ENCODE measurements around the gene LAMC3.

Gene LAMC3

GRCh38 chr9:131028221-131028884 is 19.4 kb downstream of the LAMC3 start:
- no peak for TF ChIP-seq CTCF (IDR thresholded peaks at IDR 0.05; ENCODE audit: low read depth, low read length)
- Histone ChIP-seq H3K36me3 (no peaks in the 10 kb centered on the region), H3K27me3 (ENCODE audit: insufficient read depth, low read depth, severe bottlenecking) (no peaks in the 10 kb centered on the region), H3K4me3 (ENCODE audit: low read depth, low read length) (no peak overlapping the region), H3K9me3 (ENCODE audit: severe bottlenecking) (no peaks in the 10 kb centered on the region), H3K27ac (no peak overlapping the region)
- DNase-seq, result no peak

- H3K27me3 ChIP-seq (ENCODE audit: insufficient read depth, low read depth, severe bottlenecking), result no peaks in the 10 kb centered on the region
- TF ChIP-seq CTCF (IDR thresholded peaks at IDR 0.05; ENCODE audit: low read depth, low read length), result no peak
- H3K27ac ChIP-seq, result no peak overlapping the region
- DNase-seq, result no peak
- no peaks in the 10 kb centered on the region for H3K36me3 ChIP-seq
- no peaks in the 10 kb centered on the region for H3K9me3 ChIP-seq (ENCODE audit: severe bottlenecking)
- H3K4me3 ChIP-seq (ENCODE audit: low read depth, low read length), result no peak overlapping the region
Measured at GRCh38 chr9:131028931-131029573, 20.1 kb downstream of the LAMC3 start.

- no peak for TF ChIP-seq CTCF (IDR thresholded peaks at IDR 0.05; ENCODE audit: low read depth, low read length)
- no peaks in the 10 kb centered on the region for H3K27me3 ChIP-seq (ENCODE audit: insufficient read depth, low read depth, severe bottlenecking)
Measured at GRCh38 chr9:131029574-131029952, 20.6 kb downstream of the LAMC3 start.

GRCh38 chr9:131030239-131031004 is 21.4 kb downstream of the LAMC3 start:
- Histone ChIP-seq H3K4me3 (ENCODE audit: low read depth, low read length) (no peak overlapping the region), H3K27ac (no peak overlapping the region)
- no peak for DNase-seq

More at GRCh38 chr9:131029574-131029952, 20.6 kb downstream of the LAMC3 start:
- H3K27ac ChIP-seq, result no peak overlapping the region
- H3K36me3 ChIP-seq, result no peaks in the 10 kb centered on the region
- no peaks in the 10 kb centered on the region for H3K9me3 ChIP-seq (ENCODE audit: severe bottlenecking)
- H3K4me3 ChIP-seq (ENCODE audit: low read depth, low read length), result no peak overlapping the region
- DNase-seq, result no peak

GRCh38 chr9:131031005-131031641 is 22.1 kb downstream of the LAMC3 start:
- Histone ChIP-seq H3K36me3 (no peaks in the 10 kb centered on the region), H3K27me3 (ENCODE audit: insufficient read depth, low read depth, severe bottlenecking) (no peaks in the 10 kb centered on the region), H3K27ac (no peak overlapping the region), H3K9me3 (ENCODE audit: severe bottlenecking) (no peaks in the 10 kb centered on the region), H3K4me3 (ENCODE audit: low read depth, low read length) (no peak overlapping the region)
- TF ChIP-seq CTCF (IDR thresholded peaks at IDR 0.05; ENCODE audit: low read depth, low read length), result no peak
- no peak for DNase-seq

More at GRCh38 chr9:131030239-131031004, 21.4 kb downstream of the LAMC3 start:
- Histone ChIP-seq H3K36me3 (no peaks in the 10 kb centered on the region), H3K27me3 (ENCODE audit: insufficient read depth, low read depth, severe bottlenecking) (no peaks in the 10 kb centered on the region), H3K9me3 (ENCODE audit: severe bottlenecking) (no peaks in the 10 kb centered on the region)
- no peak for TF ChIP-seq CTCF (IDR thresholded peaks at IDR 0.05; ENCODE audit: low read depth, low read length)

Measured in WERI-Rb-1 (cell line).